Measurements from ENCODE around the gene AKAP6.

DNA sequence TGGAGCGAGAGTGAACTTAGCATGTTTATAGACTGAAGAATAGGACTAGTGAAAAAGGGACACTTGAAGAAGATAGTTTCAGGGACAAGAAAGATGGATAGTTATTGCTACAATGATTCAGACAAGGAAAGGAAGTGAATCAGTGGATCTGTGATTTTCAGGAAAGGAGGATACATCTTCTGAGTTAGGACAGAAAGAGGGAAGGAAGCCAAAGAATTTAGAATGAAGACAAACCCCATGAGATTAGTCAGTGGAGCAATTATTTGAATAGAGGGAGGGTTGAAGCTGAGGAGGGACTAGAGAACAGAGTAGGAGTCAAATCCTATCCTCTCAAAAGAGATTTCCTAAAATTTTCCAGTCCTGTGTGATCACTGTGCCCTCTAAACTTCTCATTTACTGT, 282.7 kb downstream of the AKAP6 start:
- TF ChIP-seq, protein P1, sequence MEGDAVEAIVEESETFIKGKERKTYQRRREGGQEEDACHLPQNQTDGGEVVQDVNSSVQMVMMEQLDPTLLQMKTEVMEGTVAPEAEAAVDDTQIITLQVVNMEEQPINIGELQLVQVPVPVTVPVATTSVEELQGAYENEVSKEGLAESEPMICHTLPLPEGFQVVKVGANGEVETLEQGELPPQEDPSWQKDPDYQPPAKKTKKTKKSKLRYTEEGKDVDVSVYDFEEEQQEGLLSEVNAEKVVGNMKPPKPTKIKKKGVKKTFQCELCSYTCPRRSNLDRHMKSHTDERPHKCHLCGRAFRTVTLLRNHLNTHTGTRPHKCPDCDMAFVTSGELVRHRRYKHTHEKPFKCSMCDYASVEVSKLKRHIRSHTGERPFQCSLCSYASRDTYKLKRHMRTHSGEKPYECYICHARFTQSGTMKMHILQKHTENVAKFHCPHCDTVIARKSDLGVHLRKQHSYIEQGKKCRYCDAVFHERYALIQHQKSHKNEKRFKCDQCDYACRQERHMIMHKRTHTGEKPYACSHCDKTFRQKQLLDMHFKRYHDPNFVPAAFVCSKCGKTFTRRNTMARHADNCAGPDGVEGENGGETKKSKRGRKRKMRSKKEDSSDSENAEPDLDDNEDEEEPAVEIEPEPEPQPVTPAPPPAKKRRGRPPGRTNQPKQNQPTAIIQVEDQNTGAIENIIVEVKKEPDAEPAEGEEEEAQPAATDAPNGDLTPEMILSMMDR (IDR thresholded peaks at IDR 0.05) = no peak
- no peak for TF ChIP-seq POLR2A (IDR thresholded peaks at IDR 0.05)

Data from adrenal gland (tissue), 5 donors.